Measurements from ENCODE around the gene TTC39C.
"Not testable (repeated sequence)": the region's sequence is repeated elsewhere in the genome, so short reads cannot be mapped to it uniquely, and the experiment has no call there.

TTC39C gene

GRCh38 chr18:24138789-24139616 is 124.4 kb downstream of the TTC39C start, which contains the start of gene CABYR:
CABYR (plus strand) TSS chr18:24139062; CDS start chr18:24143115, 4,053 bp downstream.
- DNase-seq, result peak; percentile 85

- DNase-seq, result no peak
Observed at GRCh38 chr18:24140697-24141096, 126.1 kb downstream of the TTC39C start.

- DNase-seq, result no peak
Observed at GRCh38 chr18:24142376-24142775, 127.8 kb downstream of the TTC39C start.

- DNase-seq, result not testable (repeated sequence)
Observed at GRCh38 chr18:24149591-24149990, 135.0 kb downstream of the TTC39C start.

GRCh38 chr18:24153397-24153796 is 138.8 kb downstream of the TTC39C start:
- no peak for DNase-seq

GRCh38 chr18:24157855-24158254 is 143.3 kb downstream of the TTC39C start:
- no peak for DNase-seq

- DNase-seq, result no peak
Observed at GRCh38 chr18:24160086-24160485, 145.5 kb downstream of the TTC39C start.

- DNase-seq, result no peak
Observed at GRCh38 chr18:24161304-24161703, 146.8 kb downstream of the TTC39C start.

GRCh38 chr18:24168496-24168895 is 153.9 kb downstream of the TTC39C start:
- DNase-seq, result no peak

- DNase-seq, result no peak
Observed at GRCh38 chr18:24170360-24170759, 155.8 kb downstream of the TTC39C start.

- no peak for DNase-seq
Observed at GRCh38 chr18:24173997-24174396, 159.4 kb downstream of the TTC39C start.

- peak; percentile 28 for DNase-seq
Observed at GRCh38 chr18:24176727-24177416, 162.3 kb downstream of the TTC39C start.

- DNase-seq, result no peak
Observed at GRCh38 chr18:24177499-24178133, 163.1 kb downstream of the TTC39C start.

- no peak for DNase-seq
Observed at GRCh38 chr18:24180048-24180447, 165.5 kb downstream of the TTC39C start.

- no peak for DNase-seq
Observed at GRCh38 chr18:24181806-24182205, 167.3 kb downstream of the TTC39C start.

All from CD4-positive, alpha-beta T cell treated with Interleukin-17A for 1 hour (primary cell).